GM23248 (cell line): ENCODE measurements around the gene TWIST2.

Experiments
- EZH2 ChIP-seq: fragments of 200-600 bp; sonication (generic); IDR thresholded peaks from 2 replicates; pipeline ENCODE4 v1.6.1; 2018; ENCODE audit warnings: antibody characterized with exemption, mild to moderate bottlenecking; ENCODE audit not compliant: insufficient read depth, poor library complexity, severe bottlenecking
- EZH2phosphoT487 ChIP-seq: fragments of 200-600 bp; sonication (generic); IDR thresholded peaks from 2 replicates; pipeline ENCODE4 v1.6.1; 2018; ENCODE audit warnings: antibody characterized with exemption, moderate library complexity, mild to moderate bottlenecking, low read depth; ENCODE audit not compliant: insufficient read depth

GRCh38 chr2:238922435-238922834, 74.5 kb downstream of the TWIST2 start:
- TF ChIP-seq EZH2 = no peak
- no peak for TF ChIP-seq EZH2phosphoT487
